Gastroesophageal sphincter (tissue), 4 donors: ENCODE measurements around the gene RRAGD. TPM values are rescaled to one million over a fixed set of nuclear protein-coding genes. Genes with fewer than 3 reads are reported as not detected.
A peak's percentile ranks its signal among the peaks of the same experiment; 100 is the strongest.

Experiments
- ATAC-seq: fragments of 150-250 bp; one replicate; pipeline ENCODE4 v1.9.1; 2016; ENCODE audit warnings: mild to moderate bottlenecking, moderate library complexity
- H3K27ac ChIP-seq, 4 donors: fragments of 200-600 bp; sonication (generic) in 3 of 4; 1 replicate in 3 of 4; 2 replicates in 1 of 4; pipeline ENCODE4 v1.5.1; 2016 to 2019
- H3K27me3 ChIP-seq: fragments of 200-600 bp; sonication (generic); one replicate; pipeline ENCODE4 v1.5.1; 2019
- H3K36me3 ChIP-seq, 2 donors: fragments of 200-600 bp; sonication (generic); one replicate each; pipeline ENCODE4 v1.5.1; 2019; ENCODE audit warnings: control low read depth in 1 of 2
- H3K4me1 ChIP-seq, 3 donors: fragments of 200-600 bp; sonication (generic); 1 replicate in 2 of 3; 2 replicates in 1 of 3; pipeline ENCODE4 v1.5.1; 2016 to 2019; ENCODE audit warnings: control low read depth in 2 of 3
- H3K4me3 ChIP-seq, 2 donors: fragments of 200-600 bp; sonication (generic); one replicate each; pipeline ENCODE4 v1.5.1; 2019; ENCODE audit warnings: mild to moderate bottlenecking in 1 of 2, moderate library complexity in 1 of 2
- H3K9me3 ChIP-seq, 3 donors: fragments of 200-600 bp; sonication (generic); one replicate each; pipeline ENCODE4 v1.5.1; 2017 to 2019; ENCODE audit warnings: control low read depth in 2 of 3
- EP300 ChIP-seq: sonication (generic); formaldehyde crosslinking; IDR thresholded peaks from one replicate; pipeline ENCODE4 v1.6.1; 2017; ENCODE audit warnings: antibody characterized with exemption, mild to moderate bottlenecking
- POLR2A ChIP-seq, 2 donors: fragments of 450-650 bp; IDR thresholded peaks; one replicate each; pipeline ENCODE4 v1.6.1; 2017; ENCODE audit warnings: antibody characterized with exemption in 2 of 2, mild to moderate bottlenecking in 2 of 2, moderate library complexity in 1 of 2
- POLR2AphosphoS5 ChIP-seq: sonication (generic); formaldehyde crosslinking; IDR thresholded peaks from one replicate; pipeline ENCODE4 v1.6.1; 2017; ENCODE audit warnings: antibody characterized with exemption
- WGBS, 2 donors: methylation state at CpG; one replicate each; pipeline ENCODE4 v1.1.5; 2018; ENCODE audit warnings: low coverage in 1 of 2; 5-methylcytosine and 5-hydroxymethylcytosine counted together
- total RNA-seq, 4 donors: library from RNA; depleted of rRNA; stranded (reverse); fragments of >200 nt; gene quantifications; one replicate each; pipeline ENCODE4 v1.1.0, GENCODE V29; 2016
- TF ChIP-seq, protein P1 (sequence below), 4 experiments: fragments of 200-600 bp in 2 of 4; fragments of 450-650 bp in 2 of 4; sonication (generic) in 1 of 4; IDR thresholded peaks; one replicate each; pipeline ENCODE4 v1.5.1; 2017 to 2019; ENCODE audit warnings: antibody characterized with exemption in 4 of 4, mild to moderate bottlenecking in 2 of 4, moderate library complexity in 2 of 4

Gene RRAGD
- total RNA-seq, 4 donors from 2014 or later, result 14.8 to 38.5 (median 24.8) TPM

DNA sequence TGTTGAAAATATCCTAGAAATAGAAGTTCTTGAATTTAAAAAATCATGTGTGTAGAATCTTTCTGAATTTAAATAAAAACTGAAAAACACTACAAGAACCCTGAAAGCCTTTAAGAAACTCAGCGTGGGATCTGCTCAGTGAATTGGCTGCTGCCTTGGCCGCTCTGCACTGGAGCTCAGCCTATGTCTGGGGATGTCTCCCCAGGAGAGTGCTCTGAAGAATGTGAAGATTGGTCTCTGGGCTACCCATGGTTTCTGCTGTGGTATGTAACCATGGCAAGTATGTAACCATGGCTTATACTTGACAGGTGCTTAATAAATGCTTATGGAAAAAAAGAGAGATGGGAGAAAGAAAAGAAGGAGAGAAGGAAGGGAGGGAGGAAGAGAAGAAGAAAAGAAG lies 3.1 kb upstream of the RRAGD start:
- Histone ChIP-seq H3K27me3 (peaks cover 5% of the 10 kb centered on the region), H3K36me3 (no peaks in the 10 kb centered on the region)
- ATAC-seq, result no peak

DNA sequence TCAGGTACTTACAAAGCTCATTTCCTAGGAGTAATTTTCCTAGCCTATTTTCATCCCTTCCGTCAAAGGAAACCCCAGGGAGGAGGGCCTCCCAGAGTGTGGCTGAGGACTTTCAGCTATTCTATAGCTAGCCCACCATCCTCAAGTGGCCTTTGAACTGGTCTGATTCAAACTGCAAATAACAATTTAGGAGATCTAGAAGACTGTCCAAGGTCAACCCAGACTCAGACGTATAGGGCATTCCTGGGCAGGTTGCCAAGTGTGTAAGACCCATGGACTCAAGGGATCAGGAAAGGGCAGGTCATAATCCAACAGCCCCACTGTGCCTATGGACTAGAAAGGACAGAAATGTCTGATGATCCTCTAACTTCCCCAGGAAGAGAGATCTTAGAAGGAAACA lies 2.1 kb upstream of the RRAGD start:
- ATAC-seq, result no peak
- Histone ChIP-seq H3K4me1 (peaks cover 0 to 31% (median 0%) of the 10 kb centered on the region in 3 donors), H3K27me3 (peaks cover 3% of the 10 kb centered on the region), H3K4me3 (no peak overlapping the region), H3K36me3 (no peaks in the 10 kb centered on the region), H3K9me3 (no peaks in the 10 kb centered on the region), H3K27ac (no peak overlapping the region)
- WGBS, 2 donors, result 0 to 33% methylated on average over 2 of the region's 2 CpGs
- no peak for TF ChIP-seq POLR2A (IDR thresholded peaks at IDR 0.05)
- TF ChIP-seq, protein P1, sequence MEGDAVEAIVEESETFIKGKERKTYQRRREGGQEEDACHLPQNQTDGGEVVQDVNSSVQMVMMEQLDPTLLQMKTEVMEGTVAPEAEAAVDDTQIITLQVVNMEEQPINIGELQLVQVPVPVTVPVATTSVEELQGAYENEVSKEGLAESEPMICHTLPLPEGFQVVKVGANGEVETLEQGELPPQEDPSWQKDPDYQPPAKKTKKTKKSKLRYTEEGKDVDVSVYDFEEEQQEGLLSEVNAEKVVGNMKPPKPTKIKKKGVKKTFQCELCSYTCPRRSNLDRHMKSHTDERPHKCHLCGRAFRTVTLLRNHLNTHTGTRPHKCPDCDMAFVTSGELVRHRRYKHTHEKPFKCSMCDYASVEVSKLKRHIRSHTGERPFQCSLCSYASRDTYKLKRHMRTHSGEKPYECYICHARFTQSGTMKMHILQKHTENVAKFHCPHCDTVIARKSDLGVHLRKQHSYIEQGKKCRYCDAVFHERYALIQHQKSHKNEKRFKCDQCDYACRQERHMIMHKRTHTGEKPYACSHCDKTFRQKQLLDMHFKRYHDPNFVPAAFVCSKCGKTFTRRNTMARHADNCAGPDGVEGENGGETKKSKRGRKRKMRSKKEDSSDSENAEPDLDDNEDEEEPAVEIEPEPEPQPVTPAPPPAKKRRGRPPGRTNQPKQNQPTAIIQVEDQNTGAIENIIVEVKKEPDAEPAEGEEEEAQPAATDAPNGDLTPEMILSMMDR (IDR thresholded peaks at IDR 0.05), result no peak
- TF ChIP-seq EP300, result no peak
- TF ChIP-seq POLR2AphosphoS5, result no peak

More for the DNA sequence above, 3.1 kb upstream of the RRAGD start:
- TF ChIP-seq POLR2AphosphoS5 (no peak), POLR2A (IDR thresholded peaks at IDR 0.05) (no peak), EP300 (no peak)
- TF ChIP-seq, protein P1 (IDR thresholded peaks at IDR 0.05), result no peak
- Histone ChIP-seq H3K4me1 (peaks cover 0 to 26% (median 0%) of the 10 kb centered on the region in 3 donors), H3K27ac (no peak overlapping the region), H3K9me3 (no peaks in the 10 kb centered on the region), H3K4me3 (no peak overlapping the region)
- WGBS, 2 donors, result 87 to 90% methylated on average over 2 of the region's 2 CpGs

DNA sequence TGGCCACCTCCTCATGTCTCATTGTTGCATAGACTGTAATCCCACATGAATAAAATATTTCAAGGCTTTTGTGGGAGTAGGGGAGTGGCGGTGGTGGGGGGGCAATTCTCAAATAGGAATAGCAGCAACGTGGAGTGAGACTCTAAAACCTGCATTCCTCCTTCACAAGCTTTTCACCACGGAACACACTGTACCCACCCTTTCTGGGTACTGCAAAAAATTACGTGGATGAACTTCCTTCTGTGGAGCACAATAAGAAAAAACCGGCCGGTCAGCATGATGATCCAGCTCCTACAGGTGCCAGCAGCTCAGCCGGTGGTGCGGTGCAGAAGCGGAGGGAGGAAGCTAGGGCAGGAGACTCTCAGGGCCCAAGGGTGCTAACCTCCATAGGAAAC lies 930 bp upstream of the RRAGD start:
- ATAC-seq, result peak; percentile 6
- H3K27ac ChIP-seq, result peak overlapping the region in 3 of 4 donors; percentile 81 to 89 (median 87)

DNA sequence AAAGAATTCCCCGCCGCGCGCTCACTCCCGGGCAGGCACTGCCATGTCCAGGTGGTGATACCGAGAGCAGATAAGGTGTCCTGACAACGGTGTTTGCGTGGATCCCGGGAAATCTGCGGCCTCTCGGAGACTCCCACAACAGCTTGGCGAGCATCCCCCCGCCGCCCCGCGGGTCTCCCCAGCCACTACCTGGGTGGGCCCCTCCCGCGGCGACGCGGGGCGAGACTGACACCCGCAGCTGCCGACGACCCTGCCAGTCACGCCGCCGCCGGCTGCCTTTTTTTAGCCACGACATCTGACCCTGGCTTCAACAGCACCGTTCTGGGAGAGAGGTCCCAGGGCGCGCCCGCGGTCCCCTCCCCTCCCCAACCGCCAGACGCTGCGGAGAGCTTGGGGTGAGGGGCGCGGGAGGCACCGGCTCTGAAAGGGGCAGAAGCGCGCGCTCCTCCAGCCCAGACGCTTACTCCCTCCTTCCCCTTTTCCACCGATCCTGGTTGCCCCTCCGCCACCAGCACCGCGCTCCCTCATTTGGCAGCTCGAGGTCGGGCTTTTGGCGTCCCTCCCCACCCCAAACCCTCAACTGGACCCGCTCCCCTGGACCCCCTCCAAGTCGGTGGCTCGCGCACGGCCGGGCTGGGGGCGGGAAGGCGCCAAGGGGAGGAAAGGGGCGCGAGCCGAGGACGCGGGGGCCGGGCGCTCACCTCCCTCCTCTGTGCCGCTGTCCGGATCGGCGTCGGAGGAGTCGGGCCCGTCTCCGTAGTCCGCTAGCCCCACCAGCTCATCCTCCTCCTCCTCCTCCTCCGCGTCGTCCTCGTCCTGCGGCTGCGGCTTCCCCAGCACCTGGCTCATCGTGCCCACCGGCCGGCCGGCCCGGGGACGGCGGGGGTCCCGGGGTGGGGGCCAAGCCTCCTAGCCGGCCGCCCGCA lies 665 bp downstream of the RRAGD start:
- Histone ChIP-seq H3K4me3 (peak overlapping the region; percentile 71 to 93), H3K9me3 (no peaks in the 10 kb centered on the region), H3K36me3 (no peaks in the 10 kb centered on the region), H3K27ac (peak overlapping the region in 3 of 4 donors; percentile 81 to 89 (median 87)), H3K4me1 (peaks cover 0 to 31% (median 0%) of the 10 kb centered on the region in 3 donors), H3K27me3 (no peaks in the 10 kb centered on the region)
- no peak for TF ChIP-seq EP300
- no peak for TF ChIP-seq POLR2A (IDR thresholded peaks at IDR 0.05)
- TF ChIP-seq POLR2AphosphoS5, result no peak
- TF ChIP-seq, protein P1 (IDR thresholded peaks at IDR 0.05), result no peak
- peak; percentile 66 for ATAC-seq
- WGBS, 2 donors, result 21% methylated on average over 10 of the region's 93 CpGs; no CpG with 5 or more reads in 1 of the 2 donors

More for the DNA sequence above, 930 bp upstream of the RRAGD start:
- WGBS, 2 donors, result 0 to 19% methylated on average over 2 to 6 of the region's 9 CpGs
- Histone ChIP-seq H3K36me3 (no peaks in the 10 kb centered on the region), H3K4me1 (peaks cover 0 to 31% (median 0%) of the 10 kb centered on the region in 3 donors), H3K4me3 (peak overlapping the region; percentile 71 to 93), H3K9me3 (no peaks in the 10 kb centered on the region), H3K27me3 (no peaks in the 10 kb centered on the region)
- no peak for TF ChIP-seq POLR2A (IDR thresholded peaks at IDR 0.05)

DNA sequence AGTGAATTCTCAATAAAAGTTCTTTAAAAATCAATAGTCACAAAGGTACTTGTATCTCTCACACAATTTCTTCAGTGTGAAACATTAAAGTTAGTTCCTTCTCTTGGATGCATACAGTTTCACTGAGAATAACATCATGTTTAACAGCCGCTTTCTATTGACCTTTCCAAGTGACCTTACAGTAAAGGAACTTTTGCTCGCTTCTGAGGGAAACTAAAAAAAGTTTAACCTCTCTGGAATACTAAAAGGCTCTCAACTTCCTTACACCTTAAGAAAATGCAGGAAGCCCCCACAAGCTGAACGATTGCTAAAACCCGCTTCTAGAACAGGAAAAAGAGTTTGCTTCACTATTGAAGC lies 1.3 kb downstream of the RRAGD start:
- Histone ChIP-seq H3K4me3 (peak overlapping the region; percentile 71 to 93), H3K4me1 (peaks cover 0 to 31% (median 0%) of the 10 kb centered on the region in 3 donors), H3K27me3 (no peaks in the 10 kb centered on the region), H3K27ac (peak overlapping the region in 3 of 4 donors; percentile 81 to 89 (median 87)), H3K36me3 (no peaks in the 10 kb centered on the region), H3K9me3 (no peaks in the 10 kb centered on the region)
- TF ChIP-seq EP300, result no peak
- no peak for TF ChIP-seq POLR2A (IDR thresholded peaks at IDR 0.05)
- TF ChIP-seq, protein P1 (IDR thresholded peaks at IDR 0.05), result no peak
- TF ChIP-seq POLR2AphosphoS5, result no peak
- no peak for ATAC-seq
- 19 to 24% methylated on average over 3 to 4 of the region's 4 CpGs for WGBS, 2 donors
